NCI-H2171 (cell line): ENCODE results near the gene SORCS2.

Experiments used
- DNase-seq: peaks from one replicate; lab custom pipeline; 2025; lab: John Stamatoyannopoulos, UW

The SORCS2 gene

DNA sequence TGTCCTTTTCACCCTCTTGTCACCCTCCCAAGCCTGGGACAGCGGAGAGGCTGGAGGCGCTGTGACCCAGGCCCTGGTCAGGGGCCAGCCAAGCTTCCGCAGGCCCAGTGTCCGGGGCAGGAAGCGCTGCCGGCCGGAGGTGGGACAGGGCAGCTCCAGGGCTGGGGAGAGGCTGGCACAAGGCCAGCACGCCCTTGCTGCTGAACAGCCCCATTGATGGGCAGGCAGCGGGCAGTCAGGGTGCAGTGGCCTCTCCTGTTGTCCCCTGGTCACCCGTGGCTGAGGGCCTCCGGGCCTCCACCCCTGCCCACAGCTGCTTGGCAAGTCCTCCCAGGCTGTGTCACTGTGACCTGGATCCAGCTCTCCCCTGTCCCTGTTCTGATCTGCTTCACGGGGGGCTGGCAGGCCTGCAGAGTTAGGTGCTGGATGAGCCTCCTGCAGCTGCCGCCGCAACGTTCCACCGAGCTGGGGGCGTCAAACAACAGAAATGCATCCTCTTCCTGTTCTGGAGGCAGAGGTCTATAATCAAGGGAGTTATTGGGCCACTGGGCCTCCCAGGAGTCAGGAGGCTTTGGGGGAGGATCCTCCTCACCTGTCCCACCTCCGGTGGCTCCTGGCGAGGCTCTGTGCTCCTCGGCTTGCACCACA, 134.5 kb downstream of the SORCS2 start:
- no peak for DNase-seq

DNA sequence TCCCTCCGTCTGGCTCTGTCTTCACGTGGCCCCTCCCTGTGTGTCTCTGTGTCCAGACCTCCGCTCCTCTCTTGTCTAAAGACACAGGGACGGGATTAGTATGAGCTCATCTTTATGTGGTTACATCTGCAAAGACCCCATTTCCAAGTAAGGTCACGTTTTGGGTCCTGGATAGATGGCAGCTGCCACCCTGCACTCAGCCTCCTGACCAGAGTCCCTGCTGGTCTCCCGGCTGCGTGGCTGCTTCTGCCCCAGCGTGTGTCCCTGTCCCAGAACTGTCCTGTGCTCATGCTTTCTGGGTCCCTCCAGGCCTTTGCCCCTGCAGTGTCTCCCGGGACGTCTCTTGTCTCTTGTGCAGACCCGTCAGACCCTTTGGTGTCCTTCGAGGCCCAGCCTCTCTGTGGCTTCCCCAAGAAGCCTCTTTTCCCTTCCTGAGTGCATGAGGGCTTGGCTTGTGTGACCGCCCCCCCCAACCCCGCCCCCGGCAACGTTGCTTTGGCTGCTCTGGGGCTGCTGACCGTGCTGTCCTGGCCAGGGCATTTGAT, 135.1 kb downstream of the SORCS2 start:
- no peak for DNase-seq

DNA sequence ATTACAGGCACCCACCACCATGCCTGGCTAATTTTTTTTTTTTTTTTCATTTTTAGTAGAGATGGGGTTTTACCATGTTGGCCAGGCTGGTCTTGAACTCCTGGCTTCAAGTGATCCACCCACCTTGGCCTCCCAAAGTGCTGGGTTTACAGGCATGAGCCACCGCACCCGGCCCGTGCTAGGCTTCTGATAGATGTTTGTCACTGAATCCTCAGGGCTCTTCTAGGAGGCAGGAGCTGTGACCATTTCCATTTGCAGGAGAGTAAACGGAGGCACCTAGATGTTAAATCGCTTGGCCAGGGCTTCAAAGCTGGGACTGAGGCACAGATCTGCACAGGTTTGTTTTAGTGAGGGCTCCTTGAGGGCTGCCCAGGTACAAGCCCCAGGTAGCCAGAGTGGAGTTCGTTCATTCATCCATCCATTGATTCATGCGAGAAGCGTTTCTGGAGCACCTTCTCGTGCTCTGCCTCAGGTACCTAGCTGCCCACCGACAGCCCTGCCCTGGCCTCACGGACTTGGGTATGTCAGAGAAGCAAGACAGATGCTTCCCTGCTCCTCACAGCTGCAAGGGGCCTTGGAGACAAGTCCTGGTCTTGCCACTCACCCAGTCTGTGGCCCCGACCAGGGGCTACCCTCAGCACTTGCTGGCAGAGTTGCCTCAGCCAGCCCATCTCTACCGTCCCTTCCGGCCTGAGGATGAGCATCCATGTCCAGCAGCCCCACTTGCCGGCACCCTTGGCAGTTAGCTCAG, 136.0 kb downstream of the SORCS2 start:
- no peak for DNase-seq

DNA sequence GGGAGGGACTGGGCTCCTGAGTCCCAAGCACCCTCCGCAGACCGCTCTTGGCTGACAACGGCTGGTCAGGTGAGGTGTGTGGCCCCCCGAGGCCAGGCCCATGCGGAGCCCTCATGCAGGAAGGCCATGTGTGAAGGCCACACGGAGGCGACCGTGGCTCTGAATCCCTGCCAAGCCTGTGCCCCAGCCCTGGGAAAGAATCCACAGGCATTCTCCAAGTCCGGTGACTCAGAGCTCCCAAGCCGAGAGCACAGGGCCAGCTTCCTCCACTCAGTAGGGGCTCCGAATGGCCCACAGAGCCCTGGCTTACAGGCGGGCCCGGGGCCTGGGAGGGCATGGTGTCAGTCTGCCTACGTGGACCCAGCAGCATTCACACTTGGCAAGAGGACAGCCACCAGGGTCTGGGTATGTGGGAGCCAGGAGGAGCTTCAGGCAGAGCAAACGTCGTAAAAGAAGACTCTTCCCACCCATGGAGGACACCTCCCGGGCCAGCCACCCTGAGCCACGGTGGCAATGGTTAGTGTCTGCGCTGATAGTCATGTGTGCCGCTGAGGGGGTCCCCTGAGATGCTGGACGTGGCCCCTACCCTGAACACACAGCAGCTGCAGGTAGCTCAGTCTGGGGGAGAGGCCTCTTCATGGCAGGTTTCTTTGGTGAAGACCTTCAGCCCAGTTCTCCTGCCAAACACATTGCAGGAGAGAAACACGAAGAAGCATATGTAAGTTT, 136.7 kb downstream of the SORCS2 start:
- DNase-seq = no peak

DNA sequence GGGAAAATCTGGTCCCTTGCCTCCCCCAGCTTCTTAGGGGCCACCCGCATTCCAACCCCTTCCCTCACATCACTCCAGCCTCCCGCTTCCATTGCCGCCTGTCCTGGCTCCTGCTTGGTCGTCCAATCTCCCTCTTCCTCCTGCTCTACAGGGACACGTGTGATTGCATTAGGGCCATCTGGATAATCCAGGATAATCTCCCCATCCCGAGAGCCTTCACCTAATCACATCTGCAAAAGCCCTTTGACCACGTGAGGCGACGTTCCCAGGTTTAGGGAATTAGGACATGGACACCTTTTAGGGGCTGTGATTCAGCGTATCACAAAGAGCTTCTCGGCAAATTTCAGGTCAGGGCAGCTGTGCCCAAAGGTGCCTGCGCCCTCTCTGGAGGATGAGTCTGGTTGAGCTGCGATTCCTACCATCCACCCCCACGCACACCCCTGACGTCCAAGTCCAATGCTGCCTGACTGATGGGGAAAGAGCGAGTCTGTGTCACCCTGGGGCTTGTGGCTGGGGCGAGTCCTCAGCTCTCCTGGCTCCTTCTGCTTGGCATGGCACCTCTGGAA, 137.8 kb downstream of the SORCS2 start:
- DNase-seq = no peak

DNA sequence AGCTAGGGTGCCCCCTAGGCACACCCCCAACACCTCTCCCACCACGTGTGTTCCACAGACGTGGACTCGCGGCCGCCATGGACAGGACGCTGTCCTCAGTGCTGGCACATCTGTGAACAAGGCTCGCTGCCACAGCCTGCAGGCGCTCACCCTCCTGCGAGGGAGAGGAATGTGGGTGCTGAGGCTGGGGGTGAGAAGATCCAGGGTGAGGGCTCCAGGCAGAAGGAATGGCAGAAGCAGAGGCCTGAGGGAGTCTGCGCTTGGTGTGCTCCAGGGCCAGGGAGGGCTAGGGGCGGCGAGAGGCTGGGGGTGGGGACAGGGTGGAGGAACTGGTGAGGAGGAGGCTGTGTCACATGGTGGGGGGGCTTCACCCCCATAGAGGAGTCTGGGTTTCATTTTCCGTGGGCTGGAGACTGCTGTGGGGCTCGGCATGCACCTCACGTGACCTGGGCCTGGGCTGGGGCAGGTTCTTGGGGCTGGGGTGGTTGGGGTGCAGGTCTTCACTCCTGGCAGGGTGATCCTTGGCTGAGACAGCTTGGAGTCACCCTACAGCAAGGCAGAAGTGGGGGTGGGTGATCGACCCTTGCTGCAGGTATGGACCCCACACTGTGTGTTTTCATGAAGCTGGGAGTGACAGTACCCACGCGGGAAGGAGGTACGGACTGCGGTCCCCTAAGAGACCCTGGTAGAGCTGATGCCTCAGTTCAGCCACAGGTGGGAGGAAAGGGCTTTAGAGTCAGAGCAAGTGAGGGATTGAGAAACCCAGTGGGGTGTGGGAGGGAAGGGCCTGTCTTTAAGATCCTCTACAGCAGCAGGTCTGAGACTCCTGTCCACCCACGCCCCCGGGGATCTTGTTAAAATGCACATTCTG, 138.7 kb downstream of the SORCS2 start:
- no peak for DNase-seq

DNA sequence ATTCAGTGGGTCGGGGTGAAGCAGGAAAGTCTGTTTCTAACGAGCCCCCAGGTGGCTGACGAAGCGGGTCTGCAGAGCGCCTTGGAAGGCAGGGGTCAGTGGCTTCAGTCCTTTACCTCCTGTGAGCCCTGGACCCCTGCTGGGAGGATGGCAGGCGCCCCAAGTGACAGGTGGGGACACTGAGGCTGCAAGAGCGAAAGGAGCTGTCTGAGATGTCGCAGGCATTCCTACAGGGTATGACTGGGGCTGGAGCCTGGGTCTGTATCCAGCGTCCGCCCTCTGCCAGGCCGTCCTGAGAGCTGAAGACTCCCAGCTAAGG, 139.3 kb downstream of the SORCS2 start:
- DNase-seq = no peak

DNA sequence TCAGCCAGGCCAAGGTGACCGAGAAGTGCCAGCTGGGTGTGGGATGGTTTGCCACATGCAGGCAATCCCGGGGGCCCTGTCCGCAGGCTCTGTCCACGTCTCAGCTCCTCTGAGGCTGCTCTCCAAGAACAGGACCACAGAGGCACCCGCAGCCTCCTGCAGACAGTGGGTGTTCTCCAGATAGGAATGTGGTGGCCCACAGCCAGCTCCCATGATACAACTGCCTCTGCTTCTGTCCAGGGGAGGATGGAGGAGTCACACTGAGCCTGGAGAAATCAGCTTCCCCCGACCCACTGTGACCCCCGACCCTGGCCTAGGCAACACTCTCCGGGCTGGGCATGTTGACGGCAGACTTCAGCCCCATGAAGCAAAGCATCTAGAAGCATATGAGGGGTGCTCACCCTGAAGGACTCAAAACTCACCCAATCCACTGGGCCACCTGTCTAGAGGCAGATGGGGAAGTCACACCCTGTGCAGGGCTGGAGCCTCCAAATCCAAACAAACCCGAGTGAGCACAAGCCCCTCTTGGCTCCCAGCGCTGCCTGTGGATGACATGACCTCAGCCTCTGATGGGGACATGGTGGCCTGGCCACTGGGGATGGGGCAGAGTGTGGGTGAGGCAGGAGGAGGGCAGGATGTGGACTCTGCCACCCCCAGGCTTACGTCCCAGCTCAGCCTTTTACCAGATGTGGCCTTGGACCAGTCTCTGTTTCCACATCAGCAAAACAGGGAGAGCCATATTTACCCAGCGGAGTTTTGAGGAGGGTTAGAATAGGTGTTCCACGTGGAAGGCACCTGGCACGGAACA, 140.1 kb downstream of the SORCS2 start:
- no peak for DNase-seq

DNA sequence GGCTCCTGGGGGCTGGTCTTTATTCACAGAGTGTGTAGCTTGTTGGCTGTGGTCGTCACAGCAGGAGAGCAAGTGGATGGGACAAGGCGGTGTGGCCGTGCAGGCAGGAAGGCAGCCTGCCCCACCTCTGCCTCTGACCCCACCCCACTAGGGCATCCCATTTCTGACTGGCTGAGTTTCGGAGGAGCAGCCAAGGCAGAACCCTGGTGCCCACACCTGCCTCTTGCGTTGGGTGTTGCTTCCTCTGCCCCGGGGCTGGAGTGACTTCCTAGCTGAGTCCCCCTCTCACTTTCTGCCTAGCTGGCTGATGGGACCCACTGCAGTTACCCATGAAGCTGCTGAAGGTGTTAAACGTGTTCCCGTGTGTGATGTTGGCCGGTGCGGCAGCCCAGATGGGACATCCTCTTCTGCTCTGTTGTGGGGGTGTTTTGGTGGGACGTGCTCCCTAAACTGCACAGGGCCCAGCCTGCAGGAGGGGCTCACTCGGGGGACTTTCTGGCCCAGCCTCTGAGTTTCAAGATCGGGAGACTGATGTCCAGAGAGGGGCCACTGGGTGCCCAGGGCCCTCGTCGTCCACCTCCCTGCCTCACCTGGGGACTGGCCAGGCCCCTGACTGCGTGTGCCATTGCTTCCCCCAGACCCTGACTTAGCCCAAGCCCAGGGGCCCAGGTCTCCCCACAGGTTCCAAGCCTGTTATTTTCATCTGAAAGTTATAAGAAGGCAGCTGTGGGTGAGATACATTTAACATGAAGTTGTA, 140.9 kb downstream of the SORCS2 start:
- no peak for DNase-seq

DNA sequence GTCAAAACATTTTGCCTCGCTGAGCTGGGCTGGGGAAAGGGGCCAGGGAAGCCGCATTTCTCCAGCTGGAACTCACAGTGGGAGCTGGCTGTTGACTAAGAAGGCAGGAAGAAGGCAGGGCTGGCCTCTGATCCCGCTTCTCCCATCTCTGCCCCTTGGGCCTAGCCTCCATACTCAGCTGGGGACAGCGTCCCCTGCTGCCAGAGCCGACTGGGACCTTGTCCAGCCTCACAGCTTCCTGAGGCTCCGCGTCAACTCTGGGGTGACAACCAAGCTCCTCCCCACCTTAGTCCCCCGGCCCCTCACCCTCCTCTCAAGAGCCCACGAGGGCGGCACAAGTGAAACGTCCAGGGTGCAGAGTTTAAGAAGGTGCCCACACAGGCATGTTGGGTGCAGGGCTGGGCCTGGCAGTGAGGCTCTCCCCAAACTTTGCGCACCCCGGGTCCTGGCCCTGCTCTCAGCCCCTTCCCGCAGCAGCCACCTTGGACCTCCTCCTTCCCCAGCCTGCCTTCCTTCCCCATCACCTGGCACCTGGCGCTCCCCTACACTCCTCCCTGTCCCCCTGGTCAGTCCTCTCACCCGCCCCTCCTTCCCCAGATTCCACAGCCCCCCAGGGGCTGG, 141.6 kb downstream of the SORCS2 start:
- no peak for DNase-seq

DNA sequence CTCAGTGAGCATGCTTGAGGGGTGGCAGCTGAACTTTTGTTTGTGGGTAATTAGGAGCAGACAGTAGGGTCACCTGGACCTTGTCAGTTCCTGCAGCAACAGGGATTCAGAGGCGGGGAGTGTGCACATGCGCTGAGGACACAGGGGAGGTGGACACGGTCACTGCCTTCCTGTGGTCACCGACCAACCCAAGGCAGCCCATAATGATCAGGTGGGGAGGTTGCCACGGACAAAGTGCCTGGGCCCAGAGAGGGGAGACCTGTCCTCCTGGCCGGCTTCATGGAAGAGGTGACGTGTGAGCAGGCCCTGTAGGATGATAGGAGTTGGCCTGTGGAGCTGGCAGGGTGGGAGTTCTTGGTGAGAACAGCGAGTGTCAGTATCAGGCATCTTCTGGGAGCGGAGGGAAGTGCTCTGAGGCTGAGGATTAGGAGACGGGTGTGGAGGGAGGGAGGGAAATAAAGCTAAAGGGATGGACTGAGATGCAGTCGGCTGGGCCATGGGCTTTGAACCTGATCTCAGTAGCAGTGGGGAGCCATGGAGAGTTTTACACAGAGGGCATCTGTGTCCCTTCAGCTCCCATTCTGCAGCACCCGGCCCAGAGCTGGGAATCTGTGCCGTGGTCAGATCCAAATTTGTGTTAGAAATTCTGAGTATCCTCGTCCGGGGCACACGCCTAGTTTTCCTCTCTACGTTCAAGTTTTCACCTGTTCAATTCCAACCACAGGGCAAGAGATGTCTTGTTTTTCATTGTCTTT, 142.4 kb downstream of the SORCS2 start:
- no peak for DNase-seq

DNA sequence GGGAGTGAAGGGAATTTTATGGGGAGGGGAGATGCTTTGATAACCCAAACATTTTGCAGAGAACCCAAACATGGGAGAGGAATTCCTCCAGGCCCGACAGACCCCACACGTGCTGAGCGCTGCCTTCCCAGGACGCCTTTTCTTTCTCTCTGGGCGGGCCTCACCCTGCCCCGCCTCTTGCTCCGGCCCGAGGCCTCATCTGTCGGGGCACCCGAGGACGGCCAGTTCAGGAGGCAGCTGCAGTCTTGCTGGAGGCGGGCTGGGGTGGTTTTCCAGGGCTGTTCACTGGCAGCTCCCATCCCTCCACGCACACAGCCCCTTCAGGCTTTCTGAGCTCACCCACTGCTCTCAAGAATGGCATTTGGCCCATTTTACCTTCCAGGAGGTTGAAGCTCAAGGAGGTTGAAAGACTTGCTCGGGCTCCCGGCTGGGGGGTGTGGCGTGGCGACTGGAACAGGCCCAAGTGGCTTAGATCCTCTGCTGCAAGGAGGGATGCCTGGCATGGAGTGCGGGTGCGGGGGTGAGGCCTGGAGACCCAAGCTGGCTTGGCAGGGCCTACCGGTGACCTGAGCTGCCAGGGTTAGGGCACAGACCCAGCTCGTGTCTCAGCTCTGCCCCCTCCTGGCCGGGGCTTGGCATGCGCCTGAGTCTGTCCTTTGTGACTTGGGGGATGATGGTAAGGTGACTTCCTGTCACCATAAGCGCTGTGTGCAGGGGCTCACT, 143.2 kb downstream of the SORCS2 start:
- no peak for DNase-seq

DNA sequence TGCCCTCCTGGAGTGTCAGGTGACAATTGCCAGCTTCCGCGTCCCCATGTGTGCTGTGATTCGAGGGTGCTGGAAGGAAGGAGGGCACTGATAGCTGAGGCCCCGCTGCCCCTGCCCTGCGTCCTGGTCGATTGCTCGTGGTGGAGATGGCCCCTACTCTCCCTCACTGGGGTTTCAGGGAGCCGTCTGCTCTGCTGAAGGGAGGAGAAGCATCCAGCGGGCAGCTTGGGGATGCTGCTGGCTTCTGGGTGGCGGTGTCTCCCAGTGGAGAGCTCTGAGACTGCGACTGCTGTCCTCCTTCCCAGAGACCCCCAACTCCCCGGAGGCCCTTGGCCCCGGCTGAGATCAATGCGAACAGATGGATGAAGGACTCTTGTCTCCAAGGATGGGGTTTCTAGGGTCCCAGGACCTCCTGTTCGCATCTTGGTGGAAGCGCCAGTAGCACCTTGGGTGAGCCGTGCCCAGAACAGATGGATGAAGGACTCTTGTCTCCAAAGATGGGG, 143.8 kb downstream of the SORCS2 start:
- DNase-seq = no peak

DNA sequence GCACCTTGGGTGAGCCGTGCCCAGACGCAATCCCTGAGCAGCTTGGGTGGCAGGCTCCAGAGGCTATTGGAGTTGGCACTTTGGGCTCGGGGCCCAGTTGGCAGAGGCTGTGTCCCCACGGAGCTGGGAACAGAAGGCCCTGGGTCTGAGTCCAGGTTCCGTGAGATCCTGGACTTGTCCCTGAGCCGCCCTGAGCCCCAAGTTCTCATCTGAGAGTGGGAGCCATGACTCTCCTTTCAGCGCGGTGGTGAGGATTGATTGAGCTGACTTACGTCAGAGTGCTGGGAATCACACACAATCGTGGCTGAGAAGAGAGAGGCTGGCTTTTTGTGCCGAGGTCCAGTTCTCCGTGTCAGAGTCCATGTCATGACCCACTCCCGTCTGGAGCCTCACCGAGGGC, 144.4 kb downstream of the SORCS2 start:
- DNase-seq = no peak

DNA sequence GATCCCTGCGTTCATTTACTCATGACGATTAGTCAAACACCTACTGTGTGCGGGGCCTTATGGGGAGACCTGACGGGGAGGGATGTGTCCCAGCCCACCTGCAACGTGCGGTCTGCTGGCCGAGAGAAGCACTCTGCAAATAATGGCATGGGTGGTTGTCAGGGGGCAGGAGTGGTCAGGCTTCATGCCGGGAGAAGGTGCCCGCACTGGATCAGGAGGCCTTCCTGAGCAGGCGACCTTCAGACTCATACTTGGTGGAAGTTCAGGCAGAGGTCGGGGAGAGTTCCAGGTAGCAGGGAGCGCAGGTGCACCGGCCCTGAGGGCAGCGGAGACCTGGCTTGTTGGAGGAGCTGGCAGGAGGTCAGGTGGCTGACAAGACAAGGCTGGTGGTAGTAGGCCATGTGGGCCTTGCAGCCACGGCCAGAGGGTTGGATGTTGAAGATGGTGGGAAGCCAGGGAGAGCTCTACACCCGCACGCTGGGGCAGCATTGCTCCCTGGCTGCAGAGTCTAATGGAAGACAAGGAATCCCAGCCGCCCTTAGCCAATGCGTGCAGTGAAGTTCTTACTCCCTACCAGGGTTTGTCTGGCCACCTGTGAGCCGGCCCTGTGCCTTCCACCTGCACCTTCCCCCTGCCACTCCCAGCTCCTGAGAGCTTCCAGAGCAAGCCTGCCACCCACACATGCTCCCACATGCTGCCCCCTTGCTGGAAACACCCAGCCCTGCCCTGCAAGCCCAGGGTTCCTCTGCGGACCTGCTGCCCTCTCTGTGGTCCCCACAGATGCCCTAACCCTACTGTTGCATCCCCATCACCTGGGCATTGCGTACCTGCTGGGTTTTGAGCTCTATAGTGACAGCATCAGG, 145.1 kb downstream of the SORCS2 start:
- no peak for DNase-seq

DNA sequence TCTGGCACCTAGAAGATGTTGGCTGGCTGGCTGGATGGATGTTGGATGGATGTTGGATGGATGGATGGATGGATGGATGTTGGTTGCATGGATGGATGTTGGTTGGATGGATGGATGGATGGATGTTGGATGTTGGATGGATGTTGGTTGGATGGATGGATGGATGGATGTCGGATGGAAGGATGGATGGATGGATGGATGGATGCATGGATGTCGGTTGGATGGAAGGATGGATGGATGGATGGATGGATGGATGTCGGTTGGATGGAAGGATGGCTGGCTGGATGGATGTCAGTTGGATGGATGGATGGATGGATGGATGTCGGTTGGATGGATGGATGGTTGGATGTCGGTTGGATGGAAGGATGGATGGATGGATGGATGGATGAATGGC, 145.7 kb downstream of the SORCS2 start:
- DNase-seq = no peak
